Stimulated activated CD8-positive, alpha-beta memory T cell treated with anti-CD3 and anti-CD28 coated beads, Interleukin-7, amount 100 ng/mL, for 1 hour (primary cell): ENCODE results near the gene ANKRD52.
"Not testable (repeated sequence)": the region's sequence is repeated elsewhere in the genome, so short reads cannot be mapped to it uniquely, and the experiment has no call there.

Experiments
- DNase-seq, 2 donors: peaks; one replicate each; pipeline ENCODE4 v3.0.0-alpha.2; 2020; ENCODE audit warnings: low read depth in 2 of 2

Gene ANKRD52

GRCh38 chr12:56208006-56208405, 50.2 kb downstream of the ANKRD52 start:
- no peak for DNase-seq

- no peak for DNase-seq
These were observed 51.6 kb downstream of the ANKRD52 start for GRCh38 chr12:56206452-56207166.

- DNase-seq, result no peak
These were observed 52.7 kb downstream of the ANKRD52 start for GRCh38 chr12:56205445-56205844.

- no peak for DNase-seq
These were observed 53.9 kb downstream of the ANKRD52 start for GRCh38 chr12:56204275-56204674.

- DNase-seq, result no peak
These were observed 55.3 kb downstream of the ANKRD52 start for GRCh38 chr12:56202838-56203237.

GRCh38 chr12:56202366-56202765, 55.8 kb downstream of the ANKRD52 start:
- DNase-seq, result no peak

- no peak for DNase-seq
These were observed 59.3 kb downstream of the ANKRD52 start for GRCh38 chr12:56198836-56199235.

- no peak for DNase-seq
These were observed 60.1 kb downstream of the ANKRD52 start for GRCh38 chr12:56197921-56198635.

GRCh38 chr12:56196818-56197550, 61.2 kb downstream of the ANKRD52 start:
- not testable (repeated sequence) for DNase-seq

GRCh38 chr12:56193025-56193578, 65.1 kb downstream of the ANKRD52 start:
- DNase-seq, result peak; percentile 29 to 52

GRCh38 chr12:56192582-56192981, 65.6 kb downstream of the ANKRD52 start:
- DNase-seq, result no peak

- no peak for DNase-seq
These were observed 67.5 kb downstream of the ANKRD52 start for GRCh38 chr12:56190695-56191155.

- peak; percentile 41 to 42 for DNase-seq
These were observed 68.1 kb downstream of the ANKRD52 start for GRCh38 chr12:56189918-56190694.

- DNase-seq, result peak; percentile 62 to 67
These were observed 68.9 kb downstream of the ANKRD52 start, which contains the start of gene SMARCC2 for GRCh38 chr12:56189099-56189917. SMARCC2 (minus strand) TSS chr12:56189483; CDS start chr12:56189461, 22 bp downstream.

- DNase-seq, result no peak
These were observed 69.4 kb downstream of the ANKRD52 start for GRCh38 chr12:56188778-56189098.

- no peak for DNase-seq
These were observed 69.9 kb downstream of the ANKRD52 start for GRCh38 chr12:56188131-56188777.
